GM12878 (cell line): ENCODE measurements around the gene RARG. TPM values are rescaled to one million over a fixed set of nuclear protein-coding genes. Genes with fewer than 3 reads are reported as not detected.
A peak's percentile ranks its signal among the peaks of the same experiment; 100 is the strongest.

ENCODE experiments used
- ATAC-seq: fragments of 200-7000 bp; cut with Tn5 transposase; 3 replicates; pipeline ENCODE4 v1.9.1; 2020; ENCODE audit warnings: mild to moderate bottlenecking, moderate library complexity
- BruUV-seq: library from RNA; stranded (reverse); fragments of 400-500 nt; replicated peaks from 2 replicates; lab custom pipeline; 2021; lab: Mats Ljungman, UMichigan
- CTCF ChIA-PET: fragments of 300-600 bp; sonication (Branson Sonifier 250); formaldehyde crosslinking; extraction: SDS; loops from one replicate; lab custom pipeline; 2021; ENCODE audit warnings: inconsistent platforms; lab: Yijun Ruan, JAX
- POLR2A ChIA-PET: fragments of 350-600 bp; formaldehyde crosslinking; extraction: SDS; loops from one replicate; lab custom pipeline; 2021; ENCODE audit warnings: inconsistent platforms; lab: Charles Lee
- RAD21 ChIA-PET: fragments of 300-600 bp; sonication (Branson Sonifier 250); formaldehyde crosslinking; loops from one replicate; lab custom pipeline; 2023; ENCODE audit warnings: antibody characterized with exemption; ENCODE audit not compliant: unreplicated experiment; lab: Charles Lee
- SMC1A ChIA-PET: fragments of 300-600 bp; sonication (Branson Sonifier 250); formaldehyde crosslinking; loops from one replicate; lab custom pipeline; 2023; ENCODE audit not compliant: unreplicated experiment, uncharacterized antibody; lab: Charles Lee
- DNase-seq: peaks from one replicate; pipeline ENCODE4 v3.0.0-alpha.2; 2011; ENCODE audit warnings: low read depth, low spot score
- FAIRE-seq: peaks from 3 replicates; lab custom pipeline; 2011; peaks lifted over from hg19 to GRCh38; lab: Jason Lieb, UNC
- H2AFZ ChIP-seq: 2 replicates; pipeline ENCODE4 v1.6.0; 2011; ENCODE audit warnings: low read depth, low read length, control low read depth; ENCODE audit not compliant: control insufficient read depth
- H3K27ac ChIP-seq: 2 replicates; pipeline ENCODE4 v1.5.1; 2011; ENCODE audit warnings: control low read depth; ENCODE audit not compliant: control insufficient read depth, insufficient read depth
- H3K27me3 ChIP-seq, 2 experiments: replicated peaks in 1 of 2; 2 replicates each; pipeline versions ENCODE4 v1.6.0 to v1.6.1; 2011; ENCODE audit warnings: low read length in 1 of 2; ENCODE audit not compliant: control insufficient read depth in 2 of 2, insufficient read depth in 2 of 2
- H3K36me3 ChIP-seq, 2 experiments: 2 replicates each; pipeline ENCODE4 v1.5.1; 2011; ENCODE audit warnings: low read length in 1 of 2; ENCODE audit not compliant: control insufficient read depth in 2 of 2, insufficient read depth in 2 of 2
- H3K4me1 ChIP-seq: 2 replicates; pipeline ENCODE4 v1.6.1; 2011; ENCODE audit warnings: mild to moderate bottlenecking, low read length, moderate library complexity, mixed read lengths; ENCODE audit not compliant: control insufficient read depth, insufficient read depth
- H3K4me2 ChIP-seq: 2 replicates; pipeline ENCODE4 v1.6.0; 2011; ENCODE audit warnings: control low read depth; ENCODE audit not compliant: control insufficient read depth, insufficient read depth
- H3K4me3 ChIP-seq: fragments of 200-600 bp; sonication (generic); 2 replicates; pipeline ENCODE4 v1.5.1; 2016
- H3K79me2 ChIP-seq: 2 replicates; pipeline ENCODE4 v1.6.0; 2011; ENCODE audit warnings: low read length; ENCODE audit not compliant: control insufficient read depth, insufficient read depth
- H3K9ac ChIP-seq: 2 replicates; pipeline ENCODE4 v1.8.0; 2011; ENCODE audit warnings: low read length, control low read depth, mixed read lengths; ENCODE audit not compliant: control insufficient read depth, insufficient read depth
- H3K9me3 ChIP-seq: replicated peaks from 3 replicates; pipeline ENCODE4 v1.5.1; 2011; ENCODE audit warnings: mild to moderate bottlenecking, low read length; ENCODE audit not compliant: control insufficient read depth, insufficient read depth
- H4K20me1 ChIP-seq: 2 replicates; pipeline ENCODE4 v1.6.0; 2011; ENCODE audit not compliant: control insufficient read depth, insufficient read depth
- CHD2 ChIP-seq: IDR thresholded peaks from 2 replicates; pipeline ENCODE4 v1.6.1; 2011; ENCODE audit warnings: low read depth, low read length, improper control_type of control experiment, borderline replicate concordance
- DPF2 ChIP-seq: fragments of 450-650 bp; IDR thresholded peaks from 2 replicates; pipeline ENCODE4 v1.6.1; 2017; ENCODE audit warnings: mild to moderate bottlenecking
- LARP7 ChIP-seq: fragments of 450-650 bp; IDR thresholded peaks from 2 replicates; pipeline ENCODE4 v1.6.1; 2017; ENCODE audit warnings: mild to moderate bottlenecking
- MXI1 ChIP-seq: fragments of 150-350 bp; IDR thresholded peaks from 2 replicates; pipeline ENCODE4 v1.6.1; 2011; ENCODE audit warnings: low read depth, mild to moderate bottlenecking, inconsistent platforms, low read length, improper control_type of control experiment
- PML ChIP-seq: IDR thresholded peaks from 2 replicates; pipeline ENCODE4 v1.6.1; 2012; ENCODE audit warnings: low read length, inconsistent platforms
- SMAD1 ChIP-seq: fragments of 450-650 bp; IDR thresholded peaks from 2 replicates; pipeline ENCODE4 v1.6.1; 2018; ENCODE audit warnings: mild to moderate bottlenecking, low read depth; ENCODE audit not compliant: partially characterized antibody
- SMAD5 ChIP-seq: IDR thresholded peaks from 2 replicates; pipeline ENCODE4 v1.6.1; 2016; ENCODE audit warnings: antibody characterized with exemption, low read depth
- TCF3 ChIP-seq: IDR thresholded peaks from 2 replicates; pipeline ENCODE4 v1.6.1; 2012; ENCODE audit warnings: low read depth, mild to moderate bottlenecking, low read length, borderline replicate concordance; ENCODE audit not compliant: insufficient read depth
- WGBS: methylation state at CpG from one replicate; pipeline ENCODE4 v1.1.6; 2016; ENCODE audit warnings: low lambda C conversion rate; ENCODE audit not compliant: insufficient replicate concordance, insufficient coverage; ENCODE audit errors: missing lambda C conversion rate; 5-methylcytosine and 5-hydroxymethylcytosine counted together
- in situ Hi-C: fragments of 300-500 bp; cut with MboI; formaldehyde crosslinking; loops from 9 replicates; pipeline ENCODE4 v1.14.3; 2018; ENCODE audit warnings: mixed read lengths
- intact Hi-C: fragments of 100-400 bp; cut with micrococcal nuclease; formaldehyde crosslinking; loops from one replicate; pipeline ENCODE4 v1.14.2; 2022; ENCODE audit not compliant: unreplicated experiment
- polyA plus RNA-seq, 11 experiments: library from polyadenylated mRNA; depleted of rRNA in 4 of 11; unstranded in 6 of 11; stranded (reverse) in 5 of 11; fragments of >200 nt; fragmentation: Nextera tagmentation in 4 of 11; fragmentation: Illumina TruSeq in 1 of 11; extraction: Ambion mirVana in 4 of 11; extraction: Trizol in 1 of 11; gene quantifications; 1 replicate in 1 of 11; 2 replicates in 10 of 11; pipeline versions ENCODE4 v1.2.1 to v1.2.3, GENCODE V29; 2011 to 2016; ENCODE audit warnings: inconsistent platforms in 2 of 11, missing spikeins in 2 of 11, low read depth in 1 of 11
- total RNA-seq, 4 experiments: library from RNA; depleted of rRNA in 3 of 4; stranded (reverse); fragments of >200 nt in 3 of 4; fragmentation: Illumina TruSeq in 1 of 4; extraction: Trizol in 1 of 4; gene quantifications; 2 replicates each; pipeline versions ENCODE4 v1.2.1 to v1.2.3, GENCODE V29; 2013 to 2021
- TF ChIP-seq, protein P1 (sequence below): fragments of 450-650 bp; IDR thresholded peaks from 2 replicates; pipeline ENCODE4 v1.6.1; 2017; ENCODE audit warnings: mild to moderate bottlenecking
- TF ChIP-seq, protein P2 (sequence below): fragments of 450-650 bp; conservative IDR thresholded peaks from 2 replicates; pipeline ENCODE4 v1.6.1; 2017; ENCODE audit warnings: mild to moderate bottlenecking, moderate library complexity

The RARG gene
- total and polyA plus RNA-seq, 10 of the 15 experiments (the other 5 are each of a cell fraction or from before 2014, with no cell fraction given) = 0.27 to 8.1 (median 4.1) TPM

GRCh38 chr12:53181935-53182334 lies 50.1 kb downstream of the RARG start:
- RAD21 ChIA-PET = interaction anchor here (1.0 to 4.1 kb wide), 9 partner anchors 13 to 86 kb away, joined by 4 to 36 read pairs (median 9); partner anchors contain the start of genes ESPL1 and ITGB7
- Histone ChIP-seq H3K9ac (no peak overlapping the region), H3K9me3 (no peaks in the 10 kb centered on the region), H4K20me1 (no peaks in the 10 kb centered on the region), H3K27ac (no peak overlapping the region), H3K4me3 (peak overlapping the region; percentile 78), H3K79me2 (peaks cover 22% of the 10 kb centered on the region), H2AFZ (no peak overlapping the region), H3K4me2 (peak overlapping the region; percentile 35), H3K27me3 (no peaks in the 10 kb centered on the region), H3K4me1 (peaks cover 5% of the 10 kb centered on the region; the same call in 1 of the 2 replicates), H3K36me3 (peaks cover 2 to 6% of the 10 kb centered on the region in 2 experiments; a peak in 3 of 4 replicates)
- TF ChIP-seq MXI1 (no peak), CHD2 (no peak)
- in situ Hi-C loops = no loop called here
- WGBS = 100% methylated on average over 2 of the region's 2 CpGs
- no peak for DNase-seq
- SMC1A ChIA-PET = interaction anchor here (0.5 to 5.6 kb wide), 14 partner anchors 10 to 116 kb away, joined by 3 to 39 read pairs (median 4); a partner anchor contains a TSS
- ATAC-seq = no peak
- no peak for FAIRE-seq
- no TSS peak for BruUV-seq
- CTCF ChIA-PET = interaction anchor here (1.2 to 6.0 kb wide), 15 partner anchors 8 to 170 kb away, joined by 3 to 54 read pairs (median 8); partner anchors contain the start of genes ESPL1, ITGB7 and MYG1
- intact Hi-C loops = loop anchor here (2.0 kb wide), 2 partner anchors 19 to 23 kb away; no protein-coding TSS in a partner anchor
- POLR2A ChIA-PET = interaction anchor here (0.6 to 4.3 kb wide), 6 partner anchors 18 to 116 kb away, joined by 3 to 48 read pairs (median 16); partner anchors contain the start of genes ESPL1 and ITGB7

DNA sequence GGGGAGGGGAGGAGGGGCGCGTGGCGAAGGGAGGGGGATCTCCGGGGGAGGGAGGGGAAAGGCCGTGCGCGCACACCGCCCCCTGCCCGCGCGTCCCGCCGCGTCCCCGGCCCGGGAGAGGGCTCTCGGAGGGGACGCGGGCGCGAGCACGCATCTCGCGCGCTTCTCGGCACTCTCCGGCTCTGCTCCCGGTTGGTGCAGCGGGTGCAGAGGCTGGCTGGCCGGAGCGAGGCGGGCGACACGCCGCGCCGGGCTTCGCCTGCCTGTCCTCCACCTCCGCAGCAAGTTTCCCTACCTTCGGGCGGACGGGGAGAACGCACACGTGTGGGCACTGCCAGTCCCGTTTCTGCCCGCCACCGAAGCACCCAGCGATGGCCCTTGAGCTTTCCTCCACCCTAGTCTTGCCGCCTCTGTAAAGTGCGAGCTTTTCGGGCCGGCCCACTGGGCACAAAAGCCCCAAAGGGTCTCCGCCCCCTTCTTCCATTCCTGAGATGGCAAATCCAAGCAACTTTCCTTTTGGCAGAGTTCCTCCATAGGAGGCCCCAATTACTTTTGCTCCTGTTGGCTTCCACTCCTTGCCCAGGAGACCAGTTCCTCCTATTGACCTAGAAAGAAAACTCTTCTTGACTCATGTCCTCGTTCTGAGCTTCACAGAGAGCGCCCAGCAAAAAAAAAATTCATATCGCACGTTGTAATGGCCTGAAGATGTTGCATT lies 50.9 kb downstream of the RARG start:
- Histone ChIP-seq H3K9ac (peak overlapping the region; percentile 86), H3K4me1 (peaks cover 6% of the 10 kb centered on the region; the same call in 1 of the 2 replicates), H3K4me2 (peak overlapping the region; percentile 35), H3K79me2 (peaks cover 22% of the 10 kb centered on the region), H3K36me3 (peaks cover 0 to 2% of the 10 kb centered on the region in 2 experiments; a peak in 3 of 4 replicates), H4K20me1 (no peaks in the 10 kb centered on the region), H3K27me3 (no peaks in the 10 kb centered on the region), H3K27ac (peak overlapping the region; percentile 91), H2AFZ (no peak overlapping the region), H3K9me3 (no peaks in the 10 kb centered on the region), H3K4me3 (peak overlapping the region; percentile 78)
- no peak for FAIRE-seq
- no TSS peak for BruUV-seq
- RAD21 ChIA-PET = interaction anchor here (0.6 to 4.1 kb wide), 14 partner anchors 14 to 255 kb away, joined by 3 to 36 read pairs (median 4); partner anchors contain the start of genes ESPL1 and ITGB7
- POLR2A ChIA-PET = interaction anchor here (0.6 to 4.3 kb wide), 11 partner anchors 9 to 315 kb away, joined by 3 to 48 read pairs (median 6); partner anchors contain the start of genes ESPL1, ITGB7 and PFDN5
- peak; percentile 83 for ATAC-seq
- intact Hi-C loops = loop anchor here (2.0 kb wide), 2 partner anchors 20 to 22 kb away; no protein-coding TSS in a partner anchor
- SMC1A ChIA-PET = interaction anchor here (0.7 to 5.6 kb wide), 14 partner anchors 11 to 117 kb away, joined by 3 to 39 read pairs (median 4); partner anchors contain the start of gene PFDN5
- WGBS = 0% methylated on average over 38 of the region's 57 CpGs
- CTCF ChIA-PET = interaction anchor here (1.2 to 6.0 kb wide), 13 partner anchors 9 to 198 kb away, joined by 3 to 54 read pairs (median 8); partner anchors contain the start of genes ESPL1, ITGB7 and MYG1
- in situ Hi-C loops = no loop called here
- no peak for DNase-seq
- TF ChIP-seq TCF3 (no peak), SMAD1 (no peak), LARP7 (peak; percentile 69), PML (no peak), DPF2 (peak; percentile 46; the same call in 1 of the 2 replicates), SMAD5 (0 out of 2 replicates have a peak, but pooled peaks have one; percentile 29)
- TF ChIP-seq, protein P1, sequence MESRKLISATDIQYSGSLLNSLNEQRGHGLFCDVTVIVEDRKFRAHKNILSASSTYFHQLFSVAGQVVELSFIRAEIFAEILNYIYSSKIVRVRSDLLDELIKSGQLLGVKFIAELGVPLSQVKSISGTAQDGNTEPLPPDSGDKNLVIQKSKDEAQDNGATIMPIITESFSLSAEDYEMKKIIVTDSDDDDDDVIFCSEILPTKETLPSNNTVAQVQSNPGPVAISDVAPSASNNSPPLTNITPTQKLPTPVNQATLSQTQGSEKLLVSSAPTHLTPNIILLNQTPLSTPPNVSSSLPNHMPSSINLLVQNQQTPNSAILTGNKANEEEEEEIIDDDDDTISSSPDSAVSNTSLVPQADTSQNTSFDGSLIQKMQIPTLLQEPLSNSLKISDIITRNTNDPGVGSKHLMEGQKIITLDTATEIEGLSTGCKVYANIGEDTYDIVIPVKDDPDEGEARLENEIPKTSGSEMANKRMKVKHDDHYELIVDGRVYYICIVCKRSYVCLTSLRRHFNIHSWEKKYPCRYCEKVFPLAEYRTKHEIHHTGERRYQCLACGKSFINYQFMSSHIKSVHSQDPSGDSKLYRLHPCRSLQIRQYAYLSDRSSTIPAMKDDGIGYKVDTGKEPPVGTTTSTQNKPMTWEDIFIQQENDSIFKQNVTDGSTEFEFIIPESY = no peak
- TF ChIP-seq, protein P2, sequence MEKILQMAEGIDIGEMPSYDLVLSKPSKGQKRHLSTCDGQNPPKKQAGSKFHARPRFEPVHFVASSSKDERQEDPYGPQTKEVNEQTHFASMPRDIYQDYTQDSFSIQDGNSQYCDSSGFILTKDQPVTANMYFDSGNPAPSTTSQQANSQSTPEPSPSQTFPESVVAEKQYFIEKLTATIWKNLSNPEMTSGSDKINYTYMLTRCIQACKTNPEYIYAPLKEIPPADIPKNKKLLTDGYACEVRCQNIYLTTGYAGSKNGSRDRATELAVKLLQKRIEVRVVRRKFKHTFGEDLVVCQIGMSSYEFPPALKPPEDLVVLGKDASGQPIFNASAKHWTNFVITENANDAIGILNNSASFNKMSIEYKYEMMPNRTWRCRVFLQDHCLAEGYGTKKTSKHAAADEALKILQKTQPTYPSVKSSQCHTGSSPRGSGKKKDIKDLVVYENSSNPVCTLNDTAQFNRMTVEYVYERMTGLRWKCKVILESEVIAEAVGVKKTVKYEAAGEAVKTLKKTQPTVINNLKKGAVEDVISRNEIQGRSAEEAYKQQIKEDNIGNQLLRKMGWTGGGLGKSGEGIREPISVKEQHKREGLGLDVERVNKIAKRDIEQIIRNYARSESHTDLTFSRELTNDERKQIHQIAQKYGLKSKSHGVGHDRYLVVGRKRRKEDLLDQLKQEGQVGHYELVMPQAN = peak; percentile 23; the same call in 1 of the 2 replicates
